ENCODE data around the gene PLEKHA8.

The PLEKHA8 gene

GRCh38 chr7:30112103-30112713 lies 84.0 kb downstream of the PLEKHA8 start:
- no peak for DNase-seq (ENCODE audit: low spot score)

GRCh38 chr7:30113144-30113543 lies 84.9 kb downstream of the PLEKHA8 start:
- no peak for DNase-seq (ENCODE audit: low spot score)

- DNase-seq (ENCODE audit: low spot score), result no peak
Measured at GRCh38 chr7:30114536-30115238, 86.5 kb downstream of the PLEKHA8 start.

- no peak for DNase-seq (ENCODE audit: low spot score)
Measured at GRCh38 chr7:30115709-30116297, 87.6 kb downstream of the PLEKHA8 start.

GRCh38 chr7:30116771-30117170 lies 88.6 kb downstream of the PLEKHA8 start:
- DNase-seq (ENCODE audit: low spot score), result no peak

GRCh38 chr7:30117896-30118295 lies 89.7 kb downstream of the PLEKHA8 start:
- DNase-seq (ENCODE audit: low spot score), result no peak

GRCh38 chr7:30119890-30120577 lies 91.8 kb downstream of the PLEKHA8 start:
- DNase-seq (ENCODE audit: low spot score), result no peak

GRCh38 chr7:30133736-30134610 lies 105.8 kb downstream of the PLEKHA8 start:
- DNase-seq (ENCODE audit: low spot score), result peak; percentile 31

GRCh38 chr7:30134611-30135300 lies 106.5 kb downstream of the PLEKHA8 start, which contains the start of gene MTURN:
TSS of gene MTURN (plus strand) at chr7:30134986. CDS start at chr7:30135137, 151 bp downstream.
- DNase-seq (ENCODE audit: low spot score), result peak; percentile 88

- DNase-seq (ENCODE audit: low spot score), result peak; percentile 41
Measured at GRCh38 chr7:30135301-30136116, 107.3 kb downstream of the PLEKHA8 start.

GRCh38 chr7:30136117-30136731 lies 108.0 kb downstream of the PLEKHA8 start:
- DNase-seq (ENCODE audit: low spot score), result no peak

- no peak for DNase-seq (ENCODE audit: low spot score)
Measured at GRCh38 chr7:30136743-30137485, 108.7 kb downstream of the PLEKHA8 start.

- no peak for DNase-seq (ENCODE audit: low spot score)
Measured at GRCh38 chr7:30139836-30140384, 111.7 kb downstream of the PLEKHA8 start.

GRCh38 chr7:30140456-30140855 lies 112.2 kb downstream of the PLEKHA8 start:
- DNase-seq (ENCODE audit: low spot score), result no peak

GRCh38 chr7:30142710-30143109 lies 114.5 kb downstream of the PLEKHA8 start:
- DNase-seq (ENCODE audit: low spot score), result no peak

- DNase-seq (ENCODE audit: low spot score), result no peak
Measured at GRCh38 chr7:30143748-30144251, 115.6 kb downstream of the PLEKHA8 start.

- no peak for DNase-seq (ENCODE audit: low spot score)
Measured at GRCh38 chr7:30144657-30145306, 116.6 kb downstream of the PLEKHA8 start.

- no peak for DNase-seq (ENCODE audit: low spot score)
Measured at GRCh38 chr7:30145426-30145970, 117.3 kb downstream of the PLEKHA8 start.
